Pulmonary artery endothelial cell (primary cell): ENCODE measurements around the gene ADAM11. TPM values are rescaled to one million over a fixed set of nuclear protein-coding genes. Genes with fewer than 3 reads are reported as not detected.
"Not testable (repeated sequence)": the region's sequence is repeated elsewhere in the genome, so short reads cannot be mapped to it uniquely, and the experiment has no call there.

Experiments used
- DNase-seq: peaks from one replicate; pipeline ENCODE4 v3.0.0-alpha.2; 2011; ENCODE audit warnings: low read depth, low spot score
- total RNA-seq: library from RNA; depleted of rRNA; stranded (reverse); fragments of >200 nt; gene quantifications from 2 replicates; pipeline ENCODE4 v1.2.3, GENCODE V29; 2014

ADAM11 gene
- total RNA-seq: 0.07 and 0.25 TPM in 2 replicates

GRCh38 chr17:44758414-44759085 is at the start of gene ADAM11:
Gene ADAM11 (plus strand): TSS chr17:44758988. CDS start chr17:44759200, 212 bp downstream.
- no peak for DNase-seq

GRCh38 chr17:44719444-44719843 is 39.3 kb upstream of the ADAM11 start:
- no peak for DNase-seq

GRCh38 chr17:44722254-44722653 is 36.5 kb upstream of the ADAM11 start:
- no peak for DNase-seq

GRCh38 chr17:44726121-44726520 is 32.7 kb upstream of the ADAM11 start:
- DNase-seq: not testable (repeated sequence)

- DNase-seq: no peak
Measured at GRCh38 chr17:44733753-44734152, 25.0 kb upstream of the ADAM11 start.

- no peak for DNase-seq
Measured at GRCh38 chr17:44734272-44734671, 24.5 kb upstream of the ADAM11 start.

GRCh38 chr17:44736551-44737240 is 22.1 kb upstream of the ADAM11 start:
- DNase-seq: no peak

GRCh38 chr17:44738214-44738906 is 20.4 kb upstream of the ADAM11 start:
- no peak for DNase-seq

GRCh38 chr17:44741316-44741715 is 17.5 kb upstream of the ADAM11 start:
- no peak for DNase-seq

- DNase-seq: no peak
Measured at GRCh38 chr17:44745301-44745700, 13.5 kb upstream of the ADAM11 start.

GRCh38 chr17:44745738-44746137 is 13.1 kb upstream of the ADAM11 start:
- DNase-seq: not testable (repeated sequence)

GRCh38 chr17:44747566-44747965 is 11.2 kb upstream of the ADAM11 start:
- no peak for DNase-seq

GRCh38 chr17:44749076-44749979 is 9.5 kb upstream of the ADAM11 start:
- no peak for DNase-seq

GRCh38 chr17:44749980-44750318 is 8.8 kb upstream of the ADAM11 start:
- no peak for DNase-seq

GRCh38 chr17:44751331-44751730 is 7.5 kb upstream of the ADAM11 start:
- DNase-seq: no peak

- no peak for DNase-seq
Measured at GRCh38 chr17:44751806-44752205, 7.0 kb upstream of the ADAM11 start.

GRCh38 chr17:44752953-44753861 is 5.6 kb upstream of the ADAM11 start:
- DNase-seq: no peak

GRCh38 chr17:44754276-44754675 is 4.5 kb upstream of the ADAM11 start:
- DNase-seq: no peak

GRCh38 chr17:44755180-44755579 is 3.6 kb upstream of the ADAM11 start:
- not testable (repeated sequence) for DNase-seq
